ENCODE results near the gene HNRNPM.

HNRNPM gene

DNA sequence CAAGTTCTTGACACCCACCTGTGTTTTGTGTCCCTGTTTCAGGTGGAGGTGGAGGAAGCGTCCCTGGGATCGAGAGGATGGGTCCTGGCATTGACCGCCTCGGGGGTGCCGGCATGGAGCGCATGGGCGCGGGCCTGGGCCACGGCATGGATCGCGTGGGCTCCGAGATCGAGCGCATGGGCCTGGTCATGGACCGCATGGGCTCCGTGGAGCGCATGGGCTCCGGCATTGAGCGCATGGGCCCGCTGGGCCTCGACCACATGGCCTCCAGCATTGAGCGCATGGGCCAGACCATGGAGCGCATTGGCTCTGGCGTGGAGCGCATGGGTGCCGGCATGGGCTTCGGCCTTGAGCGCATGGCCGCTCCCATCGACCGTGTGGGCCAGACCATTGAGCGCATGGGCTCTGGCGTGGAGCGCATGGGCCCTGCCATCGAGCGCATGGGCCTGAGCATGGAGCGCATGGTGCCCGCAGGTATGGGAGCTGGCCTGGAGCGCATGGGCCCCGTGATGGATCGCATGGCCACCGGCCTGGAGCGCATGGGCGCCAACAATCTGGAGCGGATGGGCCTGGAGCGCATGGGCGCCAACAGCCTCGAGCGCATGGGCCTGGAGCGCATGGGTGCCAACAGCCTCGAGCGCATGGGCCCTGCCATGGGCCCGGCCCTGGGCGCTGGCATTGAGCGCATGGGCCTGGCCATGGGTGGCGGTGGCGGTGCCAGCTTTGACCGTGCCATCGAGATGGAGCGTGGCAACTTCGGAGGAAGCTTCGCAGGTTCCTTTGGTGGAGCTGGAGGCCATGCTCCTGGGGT, 41.0 kb downstream of the HNRNPM start:
- DNase-seq (ENCODE audit: low read depth in 2 of 2), result no peak

- no peak for DNase-seq (ENCODE audit: low read depth in 2 of 2)
Observed at GRCh38 chr19:8486661-8487136, 41.9 kb downstream of the HNRNPM start.

DNA sequence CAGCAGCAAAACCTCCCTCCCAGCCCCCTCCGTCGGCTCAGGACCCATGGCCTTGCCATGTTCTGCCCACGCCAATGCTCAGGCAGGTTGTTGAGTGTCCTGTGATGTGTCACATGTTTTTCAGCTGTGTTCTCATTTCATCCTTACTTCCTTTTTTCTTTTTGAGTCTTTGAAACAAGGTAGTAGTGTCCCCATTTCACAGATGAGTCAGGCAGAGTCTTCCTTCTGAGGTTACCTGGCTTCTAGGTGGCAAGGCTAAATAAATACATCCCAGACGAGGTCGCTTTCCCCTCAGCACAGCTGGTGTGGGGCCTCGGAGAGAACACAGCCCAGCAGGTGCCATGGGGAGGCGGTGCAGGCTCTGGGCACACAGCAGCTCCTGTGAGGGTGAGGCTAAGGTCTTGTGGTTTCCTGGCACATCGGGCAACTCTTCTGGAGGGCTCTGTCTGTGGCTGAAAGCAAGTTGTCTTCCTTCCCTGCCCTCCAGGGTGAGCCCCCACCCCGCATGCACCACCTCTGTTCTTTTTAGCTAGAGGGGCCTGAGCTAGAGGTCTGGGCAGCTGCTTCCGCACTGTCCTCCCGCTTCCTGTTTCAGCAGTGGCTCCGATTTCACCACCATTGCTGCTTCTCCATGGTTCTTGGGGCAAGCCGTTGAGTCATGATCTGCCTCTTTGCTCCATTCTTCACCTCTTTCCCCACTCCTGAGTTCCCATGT, 42.5 kb downstream of the HNRNPM start:
- peak; percentile 19 to 21 for DNase-seq (ENCODE audit: low read depth in 2 of 2)

GRCh38 chr19:8488365-8488764, 43.6 kb downstream of the HNRNPM start:
- no peak for DNase-seq (ENCODE audit: low read depth in 2 of 2)

GRCh38 chr19:8489561-8490394, 45.0 kb downstream of the HNRNPM start:
- DNase-seq (ENCODE audit: low read depth in 2 of 2), result no peak

DNA sequence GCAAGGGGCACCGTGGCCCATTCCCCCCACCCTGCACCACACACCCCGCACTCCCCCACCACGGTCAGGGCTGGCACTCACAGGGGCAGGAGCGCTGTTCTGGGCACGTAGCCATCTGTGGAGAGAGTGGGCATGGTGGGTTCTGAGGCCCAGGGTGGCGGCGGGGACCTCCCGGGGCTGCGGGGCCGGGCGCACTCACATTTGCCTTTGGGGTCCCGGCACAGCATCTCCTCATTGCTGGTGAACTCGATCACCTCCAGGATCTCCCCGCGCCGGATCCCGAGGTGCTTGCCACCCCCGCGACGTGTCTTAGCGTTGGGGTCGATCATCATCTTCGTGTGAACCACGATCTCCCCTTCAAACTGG, 45.6 kb downstream of the HNRNPM start:
- no peak for DNase-seq (ENCODE audit: low read depth in 2 of 2)

DNA sequence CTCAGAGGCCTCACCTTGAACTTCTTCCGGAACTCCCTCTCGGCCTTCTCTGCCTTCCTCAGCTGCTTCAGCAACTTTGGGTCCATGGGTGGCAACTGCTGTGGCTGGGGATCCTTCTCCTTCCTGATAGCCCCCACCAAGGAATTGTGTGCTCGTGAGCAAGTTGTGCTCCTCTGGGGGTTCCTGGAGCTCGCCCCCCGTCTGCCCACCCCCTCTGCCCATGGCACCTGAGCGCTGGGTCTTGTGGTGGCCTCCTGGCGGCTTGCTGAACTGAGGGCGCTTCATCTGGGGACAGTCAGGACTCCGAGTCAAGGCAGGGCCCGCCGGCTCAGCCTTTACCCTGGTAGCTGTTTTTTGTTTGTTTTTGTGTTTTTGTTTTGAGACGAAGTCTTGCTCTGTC, 46.1 kb downstream of the HNRNPM start:
- no peak for DNase-seq (ENCODE audit: low read depth in 2 of 2)

DNA sequence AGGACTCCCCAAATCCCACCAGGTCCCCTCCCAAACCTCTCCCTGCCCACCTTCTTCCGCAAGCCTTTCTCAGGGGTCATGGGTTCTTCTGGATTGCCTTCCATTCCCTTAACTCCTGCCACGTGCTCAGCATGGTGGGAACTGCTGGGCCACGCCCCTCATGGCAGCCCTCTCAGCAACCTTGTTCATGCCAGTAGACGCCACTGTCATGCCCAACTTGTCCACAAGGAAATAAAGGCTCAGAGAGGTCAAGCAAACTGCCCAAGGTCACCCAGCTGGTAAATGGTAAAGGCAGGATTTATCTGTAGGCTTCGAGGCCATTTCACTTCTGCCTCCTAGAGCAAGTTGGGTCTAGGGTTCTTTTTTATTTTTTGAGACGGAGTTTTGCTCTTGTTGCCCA, 46.8 kb downstream of the HNRNPM start:
- DNase-seq (ENCODE audit: low read depth in 2 of 2), result no peak

GRCh38 chr19:8494158-8494557, 49.4 kb downstream of the HNRNPM start:
- no peak for DNase-seq (ENCODE audit: low read depth in 2 of 2)

DNA sequence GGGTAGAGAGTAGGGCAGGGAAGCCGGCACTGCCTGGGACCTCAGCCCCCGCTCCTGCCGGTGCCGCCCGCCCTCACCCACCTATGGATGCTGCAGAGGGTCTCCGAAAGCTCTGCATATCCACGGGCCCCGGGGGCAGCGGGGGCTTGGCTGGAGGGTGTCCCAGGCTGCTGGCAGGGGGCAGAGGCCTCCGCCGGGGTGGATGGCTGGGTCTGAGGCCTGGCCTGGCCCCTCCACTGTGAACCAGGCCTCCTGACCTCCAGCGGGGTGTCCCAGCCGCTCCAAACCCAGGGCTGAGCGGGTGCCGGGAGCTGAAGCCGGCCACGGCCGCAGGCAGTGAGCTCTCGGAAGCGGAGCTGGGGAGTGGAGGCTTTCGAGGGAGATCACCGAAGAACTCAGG, 53.5 kb downstream of the HNRNPM start:
- no peak for DNase-seq (ENCODE audit: low read depth in 2 of 2)

GRCh38 chr19:8499048-8499833, 54.5 kb downstream of the HNRNPM start:
- no peak for DNase-seq (ENCODE audit: low read depth in 2 of 2)

DNA sequence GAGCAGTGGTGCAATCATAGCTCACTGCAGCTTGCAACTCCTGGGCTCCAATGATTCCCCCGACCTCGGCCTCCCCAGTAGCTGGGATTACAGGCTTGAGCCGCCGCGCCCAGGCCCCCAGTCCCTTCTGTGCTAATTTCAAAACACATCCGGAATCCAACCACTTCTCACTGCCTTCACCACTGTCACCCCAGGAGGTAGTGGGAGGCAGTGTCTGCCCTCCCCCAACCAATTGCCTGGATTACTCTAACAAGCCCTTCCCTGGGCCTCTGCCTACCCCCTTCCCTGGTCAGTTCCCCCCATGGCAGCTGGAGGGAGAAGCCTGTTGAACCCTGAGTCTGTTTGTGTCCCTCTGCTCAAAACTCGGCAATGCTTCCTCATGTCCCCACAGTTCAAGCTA, 55.4 kb downstream of the HNRNPM start:
- DNase-seq (ENCODE audit: low read depth in 2 of 2), result no peak

- no peak for DNase-seq (ENCODE audit: low read depth in 2 of 2)
Observed at GRCh38 chr19:8501516-8501915, 56.7 kb downstream of the HNRNPM start.

DNA sequence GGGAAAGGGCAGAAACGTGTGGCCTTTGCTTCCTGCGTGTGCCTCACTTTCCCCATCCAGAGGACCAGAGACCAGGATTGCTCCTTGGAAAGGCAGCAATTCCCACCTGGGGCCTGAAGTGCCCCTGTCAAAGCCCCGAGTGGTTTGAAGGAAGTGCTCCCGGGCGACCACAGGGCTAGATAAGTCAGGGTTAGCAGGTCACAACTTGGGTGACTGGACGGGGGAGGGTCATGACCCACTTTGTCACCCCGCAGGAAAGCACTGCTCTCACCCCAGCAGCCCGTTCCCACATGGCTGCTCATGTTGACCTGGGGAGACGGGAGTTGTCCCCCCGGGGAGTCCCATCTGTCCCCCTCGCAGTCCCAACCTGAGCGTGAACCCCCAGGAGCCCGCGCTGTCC, 57.2 kb downstream of the HNRNPM start:
- no peak for DNase-seq (ENCODE audit: low read depth in 2 of 2)

GRCh38 chr19:8503510-8503909, 58.7 kb downstream of the HNRNPM start:
- DNase-seq (ENCODE audit: low read depth in 2 of 2), result no peak

GRCh38 chr19:8504171-8504570, 59.4 kb downstream of the HNRNPM start:
- DNase-seq (ENCODE audit: low read depth in 2 of 2), result no peak

DNA sequence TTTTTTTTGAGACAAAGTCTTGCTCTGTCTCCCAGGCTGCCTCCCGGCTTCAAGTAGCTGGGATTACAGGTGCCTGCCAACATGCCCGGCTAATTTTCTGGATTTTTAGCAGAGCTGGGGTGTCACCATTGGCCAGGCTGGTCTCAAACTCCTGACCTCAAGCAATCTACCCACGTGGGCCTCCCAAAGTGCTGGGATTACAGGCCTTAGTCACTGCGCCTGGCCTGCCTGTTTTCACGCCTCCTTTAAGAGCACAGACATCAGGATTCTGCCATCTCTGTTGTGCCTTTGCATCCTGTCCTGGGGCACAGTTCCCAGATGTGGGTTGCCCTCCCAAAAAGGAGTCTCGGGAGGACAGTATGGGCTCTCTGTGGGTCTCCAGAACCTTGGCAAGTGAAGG, 60.1 kb downstream of the HNRNPM start:
- DNase-seq (ENCODE audit: low read depth in 2 of 2), result no peak

DNA sequence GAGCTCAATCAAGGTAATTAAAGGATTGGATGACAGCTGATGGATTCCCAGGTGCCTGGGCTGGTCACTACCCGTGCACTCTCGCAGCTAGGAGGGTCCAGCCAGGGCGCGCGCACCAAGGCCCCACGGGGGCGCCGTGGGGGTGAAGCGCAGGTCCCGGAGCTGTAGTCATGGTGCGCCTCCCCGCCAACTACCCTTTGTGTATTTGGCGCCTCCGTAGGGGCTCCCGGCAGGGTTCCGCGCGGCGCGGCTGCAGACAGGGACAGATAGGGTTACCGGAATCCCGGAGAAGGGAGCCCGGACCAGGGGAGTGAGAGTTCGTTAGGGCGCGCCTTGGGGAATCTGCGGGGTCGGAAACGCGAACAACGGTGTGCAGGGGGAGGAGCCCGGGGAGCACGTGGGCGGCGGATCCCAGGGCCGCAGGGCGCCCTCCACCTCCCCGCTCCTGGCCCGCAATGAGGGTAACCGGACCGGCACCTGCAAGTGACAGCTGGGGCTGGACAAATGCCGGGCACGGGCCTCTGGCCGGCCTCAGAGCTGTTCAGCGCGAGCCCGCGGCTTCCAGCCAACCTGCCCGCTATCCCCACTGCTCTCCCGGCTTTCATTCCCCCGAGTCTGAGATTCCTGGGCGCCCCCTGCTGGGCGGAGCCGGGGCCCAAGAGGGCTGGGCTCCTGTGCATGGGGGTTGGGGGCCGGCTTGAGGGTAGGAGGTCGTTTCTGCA, 61.1 kb downstream of the HNRNPM start:
- DNase-seq (ENCODE audit: low read depth in 2 of 2), result peak; percentile 38 to 56

- DNase-seq (ENCODE audit: low read depth in 2 of 2), result no peak
Observed at GRCh38 chr19:8506402-8506957, 61.7 kb downstream of the HNRNPM start.

- no peak for DNase-seq (ENCODE audit: low read depth in 2 of 2)
Observed at GRCh38 chr19:8510589-8511115, 65.9 kb downstream of the HNRNPM start.
